SJCRH30 (cell line): ENCODE data around the gene XRCC1. TPM values are rescaled to one million over a fixed set of nuclear protein-coding genes. Genes with fewer than 3 reads are reported as not detected.
"Not testable (repeated sequence)": the region's sequence is repeated elsewhere in the genome, so short reads cannot be mapped to it uniquely, and the experiment has no call there.

ENCODE experiments used
- DNase-seq, 2 experiments: peaks; one replicate each; pipeline ENCODE4 v3.0.0-alpha.2; 2015 to 2020
- H3K27ac ChIP-seq: fragments of 250-450 bp; sonication (Bioruptor Pico); 2 replicates; pipeline ENCODE4 v1.5.1; 2020; ENCODE audit warnings: mild to moderate bottlenecking, moderate library complexity
- H3K27me3 ChIP-seq: fragments of 250-450 bp; sonication (Bioruptor Pico); 2 replicates; pipeline ENCODE4 v1.5.1; 2020; ENCODE audit warnings: mild to moderate bottlenecking, moderate library complexity
- H3K36me3 ChIP-seq: fragments of 250-450 bp; sonication (Bioruptor Pico); 2 replicates; pipeline ENCODE4 v1.5.1; 2020; ENCODE audit warnings: mild to moderate bottlenecking, moderate library complexity
- H3K4me1 ChIP-seq: fragments of 250-450 bp; sonication (Bioruptor Pico); 2 replicates; pipeline ENCODE4 v1.5.1; 2020; ENCODE audit warnings: mild to moderate bottlenecking, moderate library complexity
- H3K4me3 ChIP-seq: fragments of 250-450 bp; sonication (Bioruptor Pico); 2 replicates; pipeline ENCODE4 v1.5.1; 2020; ENCODE audit warnings: mild to moderate bottlenecking, moderate library complexity
- H3K9me3 ChIP-seq: fragments of 250-450 bp; sonication (Bioruptor Pico); replicated peaks from 2 replicates; pipeline ENCODE4 v1.5.1; 2020; ENCODE audit warnings: mild to moderate bottlenecking, moderate library complexity
- total RNA-seq: library from RNA; depleted of rRNA; stranded (reverse); fragments of >200 nt; shearing (Covaris generic); gene quantifications from 2 replicates; pipeline ENCODE4 v1.2.3, GENCODE V29; 2014

The XRCC1 gene
- total RNA-seq, 1 experiment from 2014 or later = 43.5 TPM

- Histone ChIP-seq H3K27me3 (no peaks in the 10 kb centered on the region), H3K27ac (no peak within 1 kb of the TSS; the same call in 1 of the 2 replicates), H3K4me3 (peak within 1 kb of the TSS; percentile 41), H3K9me3 (no peaks in the 10 kb centered on the region), H3K4me1 (no peaks in the 10 kb centered on the region), H3K36me3 (peaks cover 11% of the 10 kb centered on the region)
- DNase-seq = peak; percentile 84
Observed at GRCh38 chr19:43532962-43533545, 42.3 kb downstream of the XRCC1 start, which contains the start of gene ZNF575. TSS of gene ZNF575 (plus strand) at chr19:43533188. CDS start at chr19:43534423, 1,235 bp downstream.

GRCh38 chr19:43532571-43532961, 42.8 kb downstream of the XRCC1 start:
- no peaks in the 10 kb centered on the region for H3K9me3 ChIP-seq
- H3K36me3 ChIP-seq = peaks cover 6% of the 10 kb centered on the region; the same call in 1 of the 2 replicates
- H3K27ac ChIP-seq = no peak overlapping the region; the same call in 1 of the 2 replicates
- H3K27me3 ChIP-seq = no peaks in the 10 kb centered on the region
- H3K4me3 ChIP-seq = peak overlapping the region; percentile 41
- peak in 1 of 2 experiments; percentile 28 for DNase-seq
- no peaks in the 10 kb centered on the region for H3K4me1 ChIP-seq

- no peaks in the 10 kb centered on the region for H3K9me3 ChIP-seq
- DNase-seq = peak; percentile 31 to 52
- H3K4me3 ChIP-seq = peak overlapping the region; percentile 74
- no peaks in the 10 kb centered on the region for H3K36me3 ChIP-seq
- H3K4me1 ChIP-seq = no peaks in the 10 kb centered on the region; the same call in 1 of the 2 replicates
- no peak overlapping the region for H3K27ac ChIP-seq
- H3K27me3 ChIP-seq = no peaks in the 10 kb centered on the region
Observed at GRCh38 chr19:43527860-43528622, 47.3 kb downstream of the XRCC1 start.

GRCh38 chr19:43526884-43527859, 48.2 kb downstream of the XRCC1 start, which contains the start of gene ETHE1:
TSS of gene ETHE1 (minus strand) at chr19:43527201. CDS start at chr19:43527177, 24 bp downstream.
- H3K27me3 ChIP-seq = no peaks in the 10 kb centered on the region
- H3K36me3 ChIP-seq = no peaks in the 10 kb centered on the region
- peak within 1 kb of the TSS; percentile 74 for H3K4me3 ChIP-seq
- peak; percentile 77 to 79 for DNase-seq
- no peak within 1 kb of the TSS for H3K27ac ChIP-seq
- no peaks in the 10 kb centered on the region; the same call in 1 of the 2 replicates for H3K4me1 ChIP-seq
- no peaks in the 10 kb centered on the region for H3K9me3 ChIP-seq

GRCh38 chr19:43525836-43526771, 49.2 kb downstream of the XRCC1 start:
- peak in 1 of 2 experiments; percentile 33 for DNase-seq
- Histone ChIP-seq H3K4me1 (no peaks in the 10 kb centered on the region; the same call in 1 of the 2 replicates), H3K27ac (no peak overlapping the region), H3K9me3 (no peaks in the 10 kb centered on the region), H3K36me3 (no peaks in the 10 kb centered on the region), H3K4me3 (peak overlapping the region; percentile 74), H3K27me3 (no peaks in the 10 kb centered on the region)

- peak; percentile 34 to 67 for DNase-seq
- H3K4me3 ChIP-seq = peak overlapping the region; percentile 74
- H3K4me1 ChIP-seq = no peaks in the 10 kb centered on the region; the same call in 1 of the 2 replicates
- no peak overlapping the region for H3K27ac ChIP-seq
- H3K27me3 ChIP-seq = no peaks in the 10 kb centered on the region
- H3K36me3 ChIP-seq = no peaks in the 10 kb centered on the region
- no peaks in the 10 kb centered on the region for H3K9me3 ChIP-seq
Observed at GRCh38 chr19:43524922-43525835, 50.1 kb downstream of the XRCC1 start.

GRCh38 chr19:43523696-43524095, 51.6 kb downstream of the XRCC1 start:
- DNase-seq, H3K4me1 ChIP-seq, H3K9me3 ChIP-seq, H3K36me3 ChIP-seq, H3K4me3 ChIP-seq, H3K27me3 ChIP-seq, H3K27ac ChIP-seq: not testable (repeated sequence)

- H3K4me3 ChIP-seq = no peak overlapping the region
- H3K27ac ChIP-seq = no peak overlapping the region
- DNase-seq = no peak
- H3K27me3 ChIP-seq = no peaks in the 10 kb centered on the region
- no peaks in the 10 kb centered on the region for H3K9me3 ChIP-seq
- H3K36me3 ChIP-seq = no peaks in the 10 kb centered on the region
- no peaks in the 10 kb centered on the region; the same call in 1 of the 2 replicates for H3K4me1 ChIP-seq
Observed at GRCh38 chr19:43522929-43523328, 52.4 kb downstream of the XRCC1 start.

GRCh38 chr19:43519436-43520088, 55.8 kb downstream of the XRCC1 start:
- no peak overlapping the region for H3K27ac ChIP-seq
- DNase-seq = peak; percentile 74 to 88
- no peaks in the 10 kb centered on the region for H3K9me3 ChIP-seq
- H3K4me3 ChIP-seq = no peak overlapping the region
- H3K27me3 ChIP-seq = no peaks in the 10 kb centered on the region
- H3K36me3 ChIP-seq = no peaks in the 10 kb centered on the region
- H3K4me1 ChIP-seq = no peaks in the 10 kb centered on the region

- Histone ChIP-seq H3K9me3 (no peaks in the 10 kb centered on the region), H3K4me3 (no peak overlapping the region), H3K27ac (no peak overlapping the region), H3K27me3 (no peaks in the 10 kb centered on the region), H3K36me3 (no peaks in the 10 kb centered on the region), H3K4me1 (no peaks in the 10 kb centered on the region)
- DNase-seq = no peak
Observed at GRCh38 chr19:43518051-43518450, 57.3 kb downstream of the XRCC1 start.

- H3K9me3 ChIP-seq, H3K36me3 ChIP-seq, H3K4me1 ChIP-seq, H3K27ac ChIP-seq, DNase-seq, H3K27me3 ChIP-seq, H3K4me3 ChIP-seq: not testable (repeated sequence)
Observed at GRCh38 chr19:43512399-43512798, 62.9 kb downstream of the XRCC1 start.

- no peaks in the 10 kb centered on the region for H3K4me1 ChIP-seq
- no peak for DNase-seq
Observed at GRCh38 chr19:43511324-43511723, 64.0 kb downstream of the XRCC1 start.

More at GRCh38 chr19:43511324-43511723, 64.0 kb downstream of the XRCC1 start:
- no peaks in the 10 kb centered on the region for H3K27me3 ChIP-seq
- no peaks in the 10 kb centered on the region for H3K36me3 ChIP-seq
- no peak overlapping the region for H3K27ac ChIP-seq
- no peak overlapping the region for H3K4me3 ChIP-seq
- H3K9me3 ChIP-seq = no peaks in the 10 kb centered on the region
